Measurements from ENCODE around the gene ATG2B. TPM values are rescaled to one million over a fixed set of nuclear protein-coding genes. Genes with fewer than 3 reads are reported as not detected.

The ATG2B gene
- total RNA-seq, 4 donors from 2014 or later = 22.2 to 30.3 (median 28.6) TPM

- intact Hi-C loops (cut with DNase I; ENCODE audit: low total_unique reads) (no loop called here), in situ Hi-C loops (cut with MboI; ENCODE audit: low sequenced_read_pairs in 4 of 4) (loop anchor here in 1 of 4 donors (25.0 kb wide), 1 partner anchor 703 kb away; no protein-coding TSS in a partner anchor)
- TF ChIP-seq POLR2A (IDR thresholded peaks at IDR 0.05) (no peak), CTCF (IDR thresholded peaks at IDR 0.05 in 4 of 5, conservative IDR thresholded peaks at IDR 0.05 in 1 of 5) (no peak)
- Histone ChIP-seq H3K36me3 (no peaks in the 10 kb centered on the region), H3K4me1 (no peaks in the 10 kb centered on the region), H3K4me3 (no peak overlapping the region), H3K27ac (no peak overlapping the region), H3K27me3 (peaks cover 0 to 9% (median 0%) of the 10 kb centered on the region in 3 donors), H3K9me3 (no peaks in the 10 kb centered on the region)
- no peak for DNase-seq
- no peak for ATAC-seq
Measured at GRCh38 chr14:96264853-96265252, 98.3 kb downstream of the ATG2B start.

GRCh38 chr14:96264200-96264553 lies 99.0 kb downstream of the ATG2B start:
- no peak for ATAC-seq
- in situ Hi-C loops (cut with MboI; ENCODE audit: low sequenced_read_pairs in 4 of 4) = loop anchor here in 1 of 4 donors (25.0 kb wide), 1 partner anchor 702 kb away; no protein-coding TSS in a partner anchor

GRCh38 chr14:96263347-96264199 lies 99.6 kb downstream of the ATG2B start:
- DNase-seq = no peak
- in situ Hi-C loops (cut with MboI; ENCODE audit: low sequenced_read_pairs in 4 of 4) = loop anchor here in 1 of 4 donors (25.0 kb wide), 1 partner anchor 701 kb away; no protein-coding TSS in a partner anchor
- H3K36me3 ChIP-seq = no peaks in the 10 kb centered on the region
- TF ChIP-seq POLR2A (IDR thresholded peaks at IDR 0.05) = no peak
- no peak overlapping the region for H3K27ac ChIP-seq
- no peak overlapping the region for H3K4me3 ChIP-seq
- intact Hi-C loops (cut with DNase I; ENCODE audit: low total_unique reads) = no loop called here
- H3K27me3 ChIP-seq = peaks cover 0 to 9% (median 0%) of the 10 kb centered on the region in 3 donors
- H3K4me1 ChIP-seq = no peaks in the 10 kb centered on the region
- H3K9me3 ChIP-seq = no peaks in the 10 kb centered on the region
- ATAC-seq = no peak

More at GRCh38 chr14:96264200-96264553, 99.0 kb downstream of the ATG2B start:
- no peaks in the 10 kb centered on the region for H3K9me3 ChIP-seq
- intact Hi-C loops (cut with DNase I; ENCODE audit: low total_unique reads) = no loop called here
- H3K36me3 ChIP-seq = no peaks in the 10 kb centered on the region
- H3K4me3 ChIP-seq = no peak overlapping the region
- peaks cover 0 to 9% (median 0%) of the 10 kb centered on the region in 3 donors for H3K27me3 ChIP-seq
- H3K27ac ChIP-seq = no peak overlapping the region
- H3K4me1 ChIP-seq = no peaks in the 10 kb centered on the region
- no peak for TF ChIP-seq CTCF (IDR thresholded peaks at IDR 0.05 in 4 of 5, conservative IDR thresholded peaks at IDR 0.05 in 1 of 5)
- TF ChIP-seq POLR2A (IDR thresholded peaks at IDR 0.05) = no peak
- DNase-seq = no peak

- no peak overlapping the region for H3K27ac ChIP-seq
- H3K4me1 ChIP-seq = no peaks in the 10 kb centered on the region
- in situ Hi-C loops (cut with MboI; ENCODE audit: low sequenced_read_pairs in 4 of 4) = loop anchor here in 1 of 4 donors (25.0 kb wide), 1 partner anchor 700 kb away; no protein-coding TSS in a partner anchor
- intact Hi-C loops (cut with DNase I; ENCODE audit: low total_unique reads) = no loop called here
- H3K36me3 ChIP-seq = no peaks in the 10 kb centered on the region
- H3K27me3 ChIP-seq = peaks cover 0 to 9% (median 3%) of the 10 kb centered on the region in 3 donors
- DNase-seq (no peak), ATAC-seq (no peak)
- TF ChIP-seq CTCF (IDR thresholded peaks at IDR 0.05 in 4 of 5, conservative IDR thresholded peaks at IDR 0.05 in 1 of 5) = no peak
- no peak for TF ChIP-seq POLR2A (IDR thresholded peaks at IDR 0.05)
- H3K9me3 ChIP-seq = no peaks in the 10 kb centered on the region
- no peak overlapping the region for H3K4me3 ChIP-seq
Measured at GRCh38 chr14:96261772-96262655, 101.1 kb downstream of the ATG2B start.

Measured in gastrocnemius medialis (tissue), 4 donors.